ENCODE data around the gene NPHP1.

- TF ChIP-seq POLR2A (IDR thresholded peaks at IDR 0.05; ENCODE audit: low read length) (no peak), GATA1 (IDR thresholded peaks at IDR 0.05; ENCODE audit: low read depth, low read length) (no peak)
Observed at GRCh38 chr2:110198016-110198415, 6.8 kb downstream of the NPHP1 start.

All from erythroblast (primary cell).